HFFc6 (cell line): Measurements from ENCODE around the gene RALBP1. TPM values are rescaled to one million over a fixed set of nuclear protein-coding genes. Genes with fewer than 3 reads are reported as not detected.
"Not testable (repeated sequence)": the region's sequence is repeated elsewhere in the genome, so short reads cannot be mapped to it uniquely, and the experiment has no call there.

Source experiments
- DNase-seq: peaks from one replicate; pipeline ENCODE4 v3.0.0-alpha.2; 2018
- H3K27ac Mint-ChIP-seq: 2 replicates; pipeline ENCODE4 v1.8.0; 2020; ENCODE audit warnings: mild to moderate bottlenecking, mixed read lengths
- H3K27me3 Mint-ChIP-seq: 2 replicates; pipeline ENCODE4 v1.8.0; 2021; ENCODE audit warnings: mild to moderate bottlenecking, moderate library complexity, mixed read lengths; ENCODE audit not compliant: insufficient read depth
- H3K36me3 Mint-ChIP-seq: 2 replicates; pipeline ENCODE4 v1.8.0; 2021; ENCODE audit warnings: low read depth, mixed read lengths
- H3K4me1 Mint-ChIP-seq: 2 replicates; pipeline ENCODE4 v1.8.0; 2020; ENCODE audit warnings: low read depth, mixed read lengths
- H3K4me3 Mint-ChIP-seq: 2 replicates; pipeline ENCODE4 v1.8.0; 2020; ENCODE audit warnings: mild to moderate bottlenecking, moderate library complexity, mixed read lengths
- H3K9me3 Mint-ChIP-seq: 2 replicates; pipeline ENCODE4 v1.8.0; 2020; ENCODE audit warnings: mild to moderate bottlenecking, mixed read lengths
- CTCF ChIP-seq: fragments of 200-600 bp; sonication (generic); IDR thresholded peaks from 2 replicates; pipeline ENCODE4 v1.5.0; 2021; ENCODE audit warnings: antibody characterized with exemption, mild to moderate bottlenecking
- total RNA-seq, 6 experiments: library from RNA; stranded (reverse); fragmentation: NEBNext Ultra II Directional; extraction: Animal tissue kit (Norgen Biotek cat#: 25700); gene quantifications; 2 replicates in 1 of 6; 3 replicates in 5 of 6; pipeline ENCODE4 v1.2.3, GENCODE V29; 2021

Gene RALBP1
- total RNA-seq, 6 experiments from 2014 or later = 56.9 to 62.8 (median 59.0) TPM

GRCh38 chr18:9431296-9431695, 44.0 kb upstream of the RALBP1 start:
- Mint-ChIP-seq H3K4me3 (no peak overlapping the region), H3K27ac (no peak overlapping the region), H3K27me3 (peaks cover 4% of the 10 kb centered on the region), H3K36me3 (no peaks in the 10 kb centered on the region), H3K9me3 (no peaks in the 10 kb centered on the region), H3K4me1 (peaks cover 22% of the 10 kb centered on the region)
- no peak for TF ChIP-seq CTCF
- no peak for DNase-seq

- not testable (repeated sequence) for H3K9me3 Mint-ChIP-seq, H3K27ac Mint-ChIP-seq, H3K27me3 Mint-ChIP-seq, H3K4me3 Mint-ChIP-seq, H3K36me3 Mint-ChIP-seq, DNase-seq
- H3K4me1 Mint-ChIP-seq = peaks cover 34% of the 10 kb centered on the region
These were observed 42.2 kb upstream of the RALBP1 start for GRCh38 chr18:9433122-9433521.

- H3K9me3 Mint-ChIP-seq = no peaks in the 10 kb centered on the region
- peaks cover 6% of the 10 kb centered on the region for H3K27me3 Mint-ChIP-seq
- no peaks in the 10 kb centered on the region for H3K36me3 Mint-ChIP-seq
- peaks cover 33% of the 10 kb centered on the region for H3K4me1 Mint-ChIP-seq
- H3K27ac Mint-ChIP-seq = no peak overlapping the region; the same call in 1 of the 2 replicates
- no peak for DNase-seq
- peak overlapping the region; percentile 12; the same call in 1 of the 2 replicates for H3K4me3 Mint-ChIP-seq
- TF ChIP-seq CTCF = no peak
These were observed 41.6 kb upstream of the RALBP1 start for GRCh38 chr18:9433671-9434121.

GRCh38 chr18:9434122-9434701, 41.1 kb upstream of the RALBP1 start:
- no peaks in the 10 kb centered on the region for H3K36me3 Mint-ChIP-seq
- H3K4me3 Mint-ChIP-seq = no peak overlapping the region
- H3K4me1 Mint-ChIP-seq = peaks cover 28% of the 10 kb centered on the region
- no peak overlapping the region for H3K27ac Mint-ChIP-seq
- no peak for TF ChIP-seq CTCF
- H3K9me3 Mint-ChIP-seq = no peaks in the 10 kb centered on the region
- peaks cover 6% of the 10 kb centered on the region for H3K27me3 Mint-ChIP-seq
- DNase-seq = no peak

GRCh38 chr18:9435041-9435440, 40.3 kb upstream of the RALBP1 start:
- Mint-ChIP-seq H3K27me3 (peaks cover 6% of the 10 kb centered on the region), H3K27ac (no peak overlapping the region), H3K9me3 (no peaks in the 10 kb centered on the region), H3K4me3 (no peak overlapping the region), H3K4me1 (peaks cover 20% of the 10 kb centered on the region), H3K36me3 (no peaks in the 10 kb centered on the region)
- no peak for TF ChIP-seq CTCF
- DNase-seq = no peak

GRCh38 chr18:9436206-9436929, 38.9 kb upstream of the RALBP1 start:
- 0 out of 2 replicates have a peak overlapping the region, but pooled peaks have one; percentile 24 for H3K27ac Mint-ChIP-seq
- H3K36me3 Mint-ChIP-seq = no peaks in the 10 kb centered on the region

More at GRCh38 chr18:9436206-9436929, 38.9 kb upstream of the RALBP1 start:
- Mint-ChIP-seq H3K4me1 (peaks cover 20% of the 10 kb centered on the region), H3K4me3 (no peak overlapping the region), H3K27me3 (peaks cover 6% of the 10 kb centered on the region), H3K9me3 (no peaks in the 10 kb centered on the region)
- no peak for TF ChIP-seq CTCF
- DNase-seq = no peak
